ENCODE data around the gene DBX1. TPM values are rescaled to one million over a fixed set of nuclear protein-coding genes. Genes with fewer than 3 reads are reported as not detected.
A peak's percentile ranks its signal among the peaks of the same experiment; 100 is the strongest.

Gene DBX1
- total RNA-seq, 2 donors from 2014 or later, result not detected

GRCh38 chr11:20155683-20156279, 4.5 kb downstream of the DBX1 start:
- Histone ChIP-seq H3K27ac (ENCODE audit: low read depth, low read length) (no peak overlapping the region), H3K4me1 (ENCODE audit: control insufficient read depth, insufficient read depth, low read length) (no peaks in the 10 kb centered on the region), H3K4me3 (ENCODE audit: low read length) (peak overlapping the region; percentile 82), H3K9ac (ENCODE audit: extremely low read depth, low read length, poor library complexity, severe bottlenecking) (no peak overlapping the region), H3K9me3 (ENCODE audit: control insufficient read depth, low read length) (no peaks in the 10 kb centered on the region), H3K27me3 (ENCODE audit: control insufficient read depth, insufficient read depth, low read length, poor library complexity, severe bottlenecking) (peaks cover 75% of the 10 kb centered on the region), H3K36me3 (ENCODE audit: control insufficient read depth, insufficient read depth, low read length) (no peaks in the 10 kb centered on the region)
- peaks cover 79% of the 10 kb centered on the region for H3K27me3 Mint-ChIP-seq (ENCODE audit: insufficient read depth)
- H3K4me1 Mint-ChIP-seq, result peaks cover 8% of the 10 kb centered on the region
- 15 to 19% methylated on average over 9 to 19 of the region's 19 CpGs for whole genome bisulfite sequencing, 2 experiments (ENCODE audit: insufficient coverage in 1 of 2, insufficient read length in 1 of 2)
- H3K36me3 Mint-ChIP-seq (ENCODE audit: low read depth), result no peaks in the 10 kb centered on the region
- peak overlapping the region; percentile 69 for H3K4me3 Mint-ChIP-seq
- no peak overlapping the region for H3K27ac Mint-ChIP-seq
- H3K9me3 Mint-ChIP-seq, result peaks cover 2% of the 10 kb centered on the region
- TF ChIP-seq CTCF (conservative IDR thresholded peaks at IDR 0.05), result peak; percentile 56
- DNase-seq, result peak; percentile 75

GRCh38 chr11:20154381-20154780, 5.9 kb downstream of the DBX1 start:
- Mint-ChIP-seq H3K4me3 (no peak overlapping the region), H3K36me3 (ENCODE audit: low read depth) (no peaks in the 10 kb centered on the region)
- WGBS, 2 experiments (ENCODE audit: insufficient coverage in 1 of 2, insufficient read length in 1 of 2), result 80 to 90% methylated on average over 1 of the region's 1 CpG

GRCh38 chr11:20138707-20139106, 21.6 kb downstream of the DBX1 start:
- Mint-ChIP-seq H3K4me1 (no peaks in the 10 kb centered on the region), H3K9me3 (peaks cover 7% of the 10 kb centered on the region), H3K27ac (no peak overlapping the region), H3K36me3 (ENCODE audit: low read depth) (no peaks in the 10 kb centered on the region), H3K27me3 (ENCODE audit: insufficient read depth) (peaks cover 40% of the 10 kb centered on the region), H3K4me3 (no peak overlapping the region)
- no peak overlapping the region for H3K4me3 ChIP-seq (ENCODE audit: low read length)
- no peak overlapping the region for H3K27ac ChIP-seq (ENCODE audit: low read depth, low read length)
- no peaks in the 10 kb centered on the region for H3K36me3 ChIP-seq (ENCODE audit: control insufficient read depth, insufficient read depth, low read length)
- H3K4me1 ChIP-seq (ENCODE audit: control insufficient read depth, insufficient read depth, low read length), result no peaks in the 10 kb centered on the region
- WGBS, 2 experiments (ENCODE audit: insufficient coverage in 1 of 2, insufficient read length in 1 of 2), result 91 to 100% methylated on average over 2 to 4 of the region's 4 CpGs
- no peak for TF ChIP-seq CTCF (conservative IDR thresholded peaks at IDR 0.05)
- DNase-seq, result no peak
- no peak overlapping the region for H3K9ac ChIP-seq (ENCODE audit: extremely low read depth, low read length, poor library complexity, severe bottlenecking)
- H3K27me3 ChIP-seq (ENCODE audit: control insufficient read depth, insufficient read depth, low read length, poor library complexity, severe bottlenecking), result peaks cover 4% of the 10 kb centered on the region
- peaks cover 5% of the 10 kb centered on the region for H3K9me3 ChIP-seq (ENCODE audit: control insufficient read depth, low read length)

More at GRCh38 chr11:20154381-20154780, 5.9 kb downstream of the DBX1 start:
- Histone ChIP-seq H3K36me3 (ENCODE audit: control insufficient read depth, insufficient read depth, low read length) (no peaks in the 10 kb centered on the region), H3K27ac (ENCODE audit: low read depth, low read length) (no peak overlapping the region), H3K9ac (ENCODE audit: extremely low read depth, low read length, poor library complexity, severe bottlenecking) (no peak overlapping the region), H3K9me3 (ENCODE audit: control insufficient read depth, low read length) (no peaks in the 10 kb centered on the region), H3K4me3 (ENCODE audit: low read length) (no peak overlapping the region), H3K4me1 (ENCODE audit: control insufficient read depth, insufficient read depth, low read length) (no peaks in the 10 kb centered on the region), H3K27me3 (ENCODE audit: control insufficient read depth, insufficient read depth, low read length, poor library complexity, severe bottlenecking) (peaks cover 61% of the 10 kb centered on the region)
- Mint-ChIP-seq H3K27ac (no peak overlapping the region), H3K27me3 (ENCODE audit: insufficient read depth) (peaks cover 65% of the 10 kb centered on the region), H3K4me1 (peaks cover 8% of the 10 kb centered on the region), H3K9me3 (peaks cover 2% of the 10 kb centered on the region)
- no peak for TF ChIP-seq CTCF (conservative IDR thresholded peaks at IDR 0.05)
- peak; percentile 47 for DNase-seq
